Cardiac muscle cell (in vitro differentiated cells and primary cell): ENCODE data around the gene CTSD. TPM values are rescaled to one million over a fixed set of nuclear protein-coding genes. Genes with fewer than 3 reads are reported as not detected.

ENCODE experiments used
- DNase-seq, 2 donors: peaks; one replicate each; pipeline versions ENCODE4 v3.0.0 to v3.0.0-alpha.2; 2010 to 2017; ENCODE audit warnings: low read depth in 1 of 2, low spot score in 1 of 2
- H3K27ac ChIP-seq: fragments of 200-600 bp; sonication (generic); 2 replicates; pipeline ENCODE4 v1.5.1; 2016
- H3K27me3 ChIP-seq: fragments of 200-600 bp; sonication (generic); 2 replicates; pipeline ENCODE4 v1.6.0; 2016; ENCODE audit warnings: control low read depth
- H3K36me3 ChIP-seq: fragments of 200-600 bp; sonication (generic); 2 replicates; pipeline ENCODE4 v1.5.1; 2016; ENCODE audit warnings: control low read depth
- H3K4me1 ChIP-seq: fragments of 200-600 bp; sonication (generic); 2 replicates; pipeline ENCODE4 v1.8.1; 2017; ENCODE audit warnings: low read depth, mild to moderate bottlenecking, mixed run types
- H3K4me3 ChIP-seq: fragments of 200-600 bp; sonication (generic); 2 replicates; pipeline ENCODE4 v1.5.1; 2016; ENCODE audit warnings: mild to moderate bottlenecking
- H3K9me3 ChIP-seq: fragments of 200-600 bp; sonication (generic); 2 replicates; pipeline ENCODE4 v1.5.1; 2017; ENCODE audit warnings: low read depth, mild to moderate bottlenecking, control low read depth
- polyA plus RNA-seq: library from polyadenylated mRNA; unstranded; fragments of >200 nt; fragmentation: Nextera tagmentation; extraction: Ambion mirVana; gene quantifications from 2 replicates; pipeline ENCODE4 v1.2.1, GENCODE V29; 2016
- total RNA-seq: library from RNA; depleted of rRNA; stranded (reverse); fragments of >200 nt; gene quantifications from 2 replicates; pipeline ENCODE4 v1.2.3, GENCODE V29; 2016
- TF ChIP-seq, protein P1 (sequence below): IDR thresholded peaks from 2 replicates; pipeline ENCODE4 v1.5.1; 2012; ENCODE audit warnings: low read depth, mild to moderate bottlenecking, low read length

Gene CTSD
- total and polyA plus RNA-seq, 2 experiments from 2014 or later, result 221 to 258 TPM

DNA sequence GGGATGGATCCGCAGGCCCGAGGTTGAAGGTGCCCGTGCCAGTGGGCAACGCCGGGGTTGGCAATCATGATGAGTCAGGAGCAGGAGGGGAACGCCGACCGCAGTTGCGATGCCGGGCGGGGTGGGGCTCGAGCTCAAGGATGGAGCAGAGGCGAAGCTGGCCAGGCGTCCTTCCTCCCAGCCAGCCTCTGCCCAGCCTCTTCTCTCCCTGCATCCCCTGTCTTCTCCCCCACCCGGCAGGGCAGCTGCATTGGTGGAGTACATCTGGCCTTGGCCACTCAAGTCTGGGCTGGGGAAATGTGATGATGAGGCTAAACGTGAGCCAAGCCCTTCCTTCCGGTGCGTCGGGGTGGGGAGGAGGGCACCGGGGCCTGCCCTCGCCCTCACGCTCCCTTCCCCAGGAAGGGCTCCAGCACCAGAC, 17.2 kb downstream of the CTSD start:
- no peaks in the 10 kb centered on the region for H3K9me3 ChIP-seq
- H3K36me3 ChIP-seq, result no peaks in the 10 kb centered on the region
- TF ChIP-seq, protein P1, sequence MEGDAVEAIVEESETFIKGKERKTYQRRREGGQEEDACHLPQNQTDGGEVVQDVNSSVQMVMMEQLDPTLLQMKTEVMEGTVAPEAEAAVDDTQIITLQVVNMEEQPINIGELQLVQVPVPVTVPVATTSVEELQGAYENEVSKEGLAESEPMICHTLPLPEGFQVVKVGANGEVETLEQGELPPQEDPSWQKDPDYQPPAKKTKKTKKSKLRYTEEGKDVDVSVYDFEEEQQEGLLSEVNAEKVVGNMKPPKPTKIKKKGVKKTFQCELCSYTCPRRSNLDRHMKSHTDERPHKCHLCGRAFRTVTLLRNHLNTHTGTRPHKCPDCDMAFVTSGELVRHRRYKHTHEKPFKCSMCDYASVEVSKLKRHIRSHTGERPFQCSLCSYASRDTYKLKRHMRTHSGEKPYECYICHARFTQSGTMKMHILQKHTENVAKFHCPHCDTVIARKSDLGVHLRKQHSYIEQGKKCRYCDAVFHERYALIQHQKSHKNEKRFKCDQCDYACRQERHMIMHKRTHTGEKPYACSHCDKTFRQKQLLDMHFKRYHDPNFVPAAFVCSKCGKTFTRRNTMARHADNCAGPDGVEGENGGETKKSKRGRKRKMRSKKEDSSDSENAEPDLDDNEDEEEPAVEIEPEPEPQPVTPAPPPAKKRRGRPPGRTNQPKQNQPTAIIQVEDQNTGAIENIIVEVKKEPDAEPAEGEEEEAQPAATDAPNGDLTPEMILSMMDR, result no peak
- H3K27me3 ChIP-seq, result peaks cover 49% of the 10 kb centered on the region
- no peak for DNase-seq
- no peak overlapping the region for H3K27ac ChIP-seq
- peaks cover 5% of the 10 kb centered on the region for H3K4me1 ChIP-seq
- H3K4me3 ChIP-seq, result no peak overlapping the region

DNA sequence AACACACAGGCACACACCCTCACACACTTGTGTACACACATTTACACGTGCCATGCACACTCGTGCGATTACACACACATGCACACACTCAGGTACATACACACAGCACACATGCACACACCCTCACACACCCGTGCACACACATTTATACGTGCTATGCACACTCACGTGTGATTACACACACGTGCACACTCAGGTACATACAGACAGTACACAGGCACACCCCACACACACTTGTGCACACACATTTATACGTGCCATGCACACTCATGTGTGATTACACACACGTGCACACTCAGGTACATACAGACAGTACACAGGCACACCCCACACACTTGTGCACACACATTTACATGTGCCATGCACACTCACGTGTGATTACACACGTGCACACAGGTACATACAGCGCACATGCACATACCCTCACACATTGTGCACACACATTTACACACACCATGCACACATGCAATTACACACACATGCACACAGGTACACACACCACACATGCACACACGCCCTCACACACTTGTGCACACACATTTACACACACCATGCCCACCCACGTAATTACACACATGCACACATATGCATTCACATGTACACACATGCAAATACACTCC, 17.9 kb downstream of the CTSD start:
- H3K36me3 ChIP-seq, result no peaks in the 10 kb centered on the region
- H3K27ac ChIP-seq, result no peak overlapping the region
- no peaks in the 10 kb centered on the region for H3K9me3 ChIP-seq
- TF ChIP-seq, protein P1, result no peak
- peaks cover 5% of the 10 kb centered on the region for H3K4me1 ChIP-seq
- H3K27me3 ChIP-seq, result peaks cover 54% of the 10 kb centered on the region
- no peak overlapping the region for H3K4me3 ChIP-seq
- DNase-seq, result no peak

DNA sequence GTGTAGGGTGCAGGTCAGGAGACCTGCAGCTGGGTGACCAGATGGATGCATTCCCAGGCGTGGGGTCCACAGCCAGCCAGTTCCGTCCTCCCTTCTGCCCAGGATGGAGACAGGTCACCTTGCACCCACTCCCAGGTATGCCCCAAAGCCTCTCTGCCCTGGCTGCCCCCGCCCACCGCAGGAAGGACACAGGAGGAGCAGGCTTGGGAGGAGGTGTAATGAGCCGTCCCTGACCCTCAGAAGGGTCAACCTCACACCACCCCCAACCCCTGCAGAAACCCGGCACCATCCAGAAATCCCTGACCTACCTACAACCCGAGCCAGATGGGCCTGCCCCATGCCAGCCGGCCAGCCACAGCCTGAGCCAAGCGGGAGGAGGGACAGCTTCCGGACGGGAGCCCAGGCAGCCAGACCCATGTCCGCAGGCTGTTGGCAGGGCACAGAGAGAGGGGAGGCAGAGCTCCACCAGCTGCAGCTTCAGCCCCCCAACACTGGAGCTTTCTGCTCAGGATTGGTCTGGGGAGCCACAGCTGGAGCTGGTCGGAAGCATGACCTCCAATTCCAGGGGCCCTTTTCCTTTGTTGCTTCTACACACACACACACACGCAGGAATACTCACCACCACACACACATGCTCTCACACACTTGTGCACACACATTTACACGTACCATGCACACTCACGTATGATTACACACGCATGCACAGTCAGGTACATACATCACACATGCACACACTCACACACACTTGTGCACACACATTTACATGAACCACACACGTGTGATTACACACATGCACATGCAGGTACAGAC, 18.6 kb downstream of the CTSD start:
- TF ChIP-seq, protein P1, result no peak
- no peaks in the 10 kb centered on the region for H3K9me3 ChIP-seq
- H3K27me3 ChIP-seq, result peaks cover 53% of the 10 kb centered on the region
- H3K4me3 ChIP-seq, result no peak overlapping the region
- H3K27ac ChIP-seq, result no peak overlapping the region
- H3K36me3 ChIP-seq, result no peaks in the 10 kb centered on the region
- H3K4me1 ChIP-seq, result peaks cover 5% of the 10 kb centered on the region
- no peak for DNase-seq

DNA sequence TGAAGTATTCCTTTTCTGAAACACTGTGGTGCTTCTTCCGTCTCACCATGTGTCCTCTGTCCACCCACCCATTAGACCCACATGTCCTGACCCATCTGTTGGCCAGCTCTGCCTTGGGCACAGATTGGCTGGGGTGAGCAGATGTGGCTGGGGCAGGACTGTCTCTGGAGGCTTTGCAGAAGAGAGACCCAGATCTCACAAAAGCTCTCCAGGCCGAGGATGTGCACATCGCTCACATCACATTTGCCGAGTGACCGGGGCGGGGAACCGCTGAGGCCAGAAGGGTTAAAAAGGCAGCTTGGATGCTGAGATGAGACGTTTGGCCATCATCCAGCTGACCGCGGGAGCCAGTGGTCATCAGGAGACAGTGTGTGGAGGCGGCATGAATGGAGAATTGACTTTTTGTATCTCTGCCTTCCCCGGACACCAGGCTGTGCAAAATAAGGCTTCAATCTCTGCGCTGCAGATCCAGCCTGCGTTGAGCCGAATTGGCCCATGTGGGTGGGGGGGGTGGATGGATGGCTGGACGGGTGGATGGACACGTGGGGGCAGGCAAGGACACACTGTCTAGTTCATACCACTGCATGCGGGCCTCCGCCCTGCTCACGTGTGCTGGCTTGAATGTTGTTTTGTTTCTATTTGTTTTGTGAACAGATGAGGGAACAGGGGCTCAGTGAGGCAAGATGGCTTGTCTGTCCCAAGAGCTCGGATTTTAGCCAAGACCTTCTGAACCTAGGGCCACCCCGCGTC, 19.4 kb downstream of the CTSD start:
- TF ChIP-seq, protein P1, result no peak
- H3K27me3 ChIP-seq, result peaks cover 45% of the 10 kb centered on the region

DNA sequence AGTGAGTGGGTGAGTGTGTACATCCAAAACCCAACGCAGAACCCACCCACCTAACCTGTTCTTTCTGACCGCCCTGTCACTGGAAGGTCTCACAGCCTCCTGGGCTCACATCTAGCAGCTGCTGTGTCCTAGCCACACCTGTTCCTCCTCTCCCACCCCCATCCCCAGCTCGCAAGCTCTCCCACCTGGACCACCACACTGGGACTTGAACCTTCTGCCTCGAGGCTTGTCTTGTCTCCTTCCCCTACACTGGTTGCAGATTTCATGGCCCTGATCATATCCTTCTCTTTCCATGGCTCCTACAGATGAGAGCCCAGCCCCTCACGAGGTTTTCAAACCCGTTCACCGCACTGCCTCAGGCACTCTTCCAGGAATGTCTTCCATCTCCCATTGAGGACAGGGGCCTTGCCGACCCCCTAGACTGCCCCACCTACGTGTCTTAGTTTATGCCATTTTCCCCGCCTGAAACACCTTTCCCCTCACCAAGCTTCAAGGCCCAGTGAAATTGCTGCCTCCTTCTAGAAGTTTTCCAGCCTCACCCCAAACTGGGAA, 20.1 kb downstream of the CTSD start:
- no peaks in the 10 kb centered on the region for H3K36me3 ChIP-seq
- no peak for DNase-seq
- no peak overlapping the region for H3K27ac ChIP-seq
- H3K4me1 ChIP-seq, result peaks cover 3% of the 10 kb centered on the region
- H3K27me3 ChIP-seq, result peaks cover 38% of the 10 kb centered on the region
- H3K4me3 ChIP-seq, result no peak overlapping the region
- no peaks in the 10 kb centered on the region for H3K9me3 ChIP-seq
- TF ChIP-seq, protein P1, result no peak

More for the DNA sequence above, 19.4 kb downstream of the CTSD start:
- no peaks in the 10 kb centered on the region for H3K36me3 ChIP-seq
- H3K4me3 ChIP-seq, result no peak overlapping the region
- H3K4me1 ChIP-seq, result peaks cover 5% of the 10 kb centered on the region
- H3K9me3 ChIP-seq, result no peaks in the 10 kb centered on the region
- no peak overlapping the region for H3K27ac ChIP-seq
- DNase-seq, result no peak
